ENCODE data around the gene FHIT. TPM values are rescaled to one million over a fixed set of nuclear protein-coding genes. Genes with fewer than 3 reads are reported as not detected.

Gene FHIT
- total and polyA plus RNA-seq, 10 of the 15 experiments (the other 5 are each of a cell fraction or from before 2014, with no cell fraction given), result 4.2 to 14.9 (median 9.4) TPM

DNA sequence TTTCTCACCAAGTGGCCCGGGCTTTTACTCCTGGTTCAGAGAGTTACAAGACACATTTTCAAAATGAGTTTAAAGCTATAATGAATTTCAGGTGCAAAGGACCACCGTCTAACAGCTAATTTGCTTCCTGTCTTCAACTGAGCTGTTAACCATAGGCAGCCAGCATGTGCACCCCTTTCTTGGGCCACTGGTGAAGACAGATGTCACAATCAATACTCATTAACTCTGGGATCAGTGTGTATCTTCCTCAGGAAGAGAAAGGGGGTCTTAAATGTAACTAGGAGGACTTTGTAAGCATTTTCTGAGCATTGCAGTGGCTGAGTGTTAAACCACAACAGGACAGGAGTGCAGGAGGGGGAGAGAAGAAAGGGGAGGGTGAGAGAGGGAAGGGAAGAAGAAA, 1450.8 kb downstream of the FHIT start (continued):
- no peak for TF ChIP-seq KAT2A (conservative IDR thresholded peaks at IDR 0.05; ENCODE audit: control insufficient read depth, low read depth, low read length)
- TF ChIP-seq SUZ12 (IDR thresholded peaks at IDR 0.05; ENCODE audit: unreplicated experiment), result no peak
- no peak for TF ChIP-seq STAT3 (IDR thresholded peaks at IDR 0.05; ENCODE audit: low read depth, low read length)

DNA sequence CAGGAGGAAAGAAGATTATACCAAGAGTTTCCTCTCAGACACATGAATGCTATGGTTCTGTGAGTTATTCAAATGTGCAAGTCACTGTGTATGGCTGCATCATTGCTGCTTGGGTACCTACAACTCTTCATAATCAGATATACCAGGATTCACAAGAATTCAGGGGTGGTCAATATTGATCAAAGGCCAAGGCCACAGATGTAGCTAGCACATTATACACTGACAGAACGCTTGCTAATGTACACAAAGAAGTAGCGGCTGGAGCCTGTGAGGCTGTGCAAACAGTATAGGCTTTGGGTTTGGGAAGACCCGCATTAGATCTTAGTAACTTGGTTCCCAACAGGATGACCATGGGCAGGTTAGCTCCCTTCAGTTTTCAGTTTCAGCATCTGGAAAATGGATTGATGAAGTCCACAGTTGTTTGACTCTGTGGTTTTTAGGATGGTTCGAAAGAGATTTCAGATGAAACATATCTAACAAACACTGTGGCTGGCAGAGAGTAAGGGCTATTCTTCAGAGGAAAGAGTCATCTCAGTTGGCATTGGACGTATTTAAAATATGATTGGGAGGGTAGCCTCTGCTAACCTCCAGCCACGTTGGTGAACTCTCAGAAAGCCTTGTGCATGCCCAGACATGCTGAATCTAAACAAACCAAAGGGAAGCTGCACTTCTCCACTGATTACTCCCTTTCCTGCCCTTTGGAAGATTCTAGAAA, 1452.7 kb downstream of the FHIT start:
- Histone ChIP-seq H2AFZ (ENCODE audit: control insufficient read depth, low read depth, low read length) (no peak overlapping the region), H3K36me3 (ENCODE audit: control insufficient read depth in 2 of 2, insufficient read depth in 2 of 2, low read length in 1 of 2) (no peaks in the 10 kb centered on the region), H3K27ac (ENCODE audit: control insufficient read depth, insufficient read depth) (no peak overlapping the region), H3K79me2 (ENCODE audit: control insufficient read depth, insufficient read depth, low read length) (no peaks in the 10 kb centered on the region), H3K4me1 (ENCODE audit: control insufficient read depth, insufficient read depth, low read length) (no peaks in the 10 kb centered on the region), H3K4me2 (ENCODE audit: control insufficient read depth, insufficient read depth) (no peak overlapping the region), H3K4me3 (no peak overlapping the region), H3K9ac (ENCODE audit: control insufficient read depth, insufficient read depth, low read length) (no peak overlapping the region), H3K27me3 (replicated peaks in 1 of 2; ENCODE audit: control insufficient read depth in 2 of 2, insufficient read depth in 2 of 2, low read length in 1 of 2) (no peaks in the 10 kb centered on the region), H3K9me3 (replicated peaks; ENCODE audit: control insufficient read depth, insufficient read depth, low read length) (no peaks in the 10 kb centered on the region), H4K20me1 (ENCODE audit: control insufficient read depth, insufficient read depth) (no peaks in the 10 kb centered on the region)
- in situ Hi-C loops (cut with MboI) (no loop called here), intact Hi-C loops (cut with micrococcal nuclease; ENCODE audit: unreplicated experiment) (no loop called here)
- RAD21 ChIA-PET (ENCODE audit: unreplicated experiment), result interaction anchor here (1.0 kb wide), 1 partner anchor 11 kb away, joined by 3 read pairs; no protein-coding TSS in a partner anchor
- DNase-seq (ENCODE audit: low read depth, low spot score) (no peak), FAIRE-seq (peak; percentile 61), ATAC-seq (no peak)
- POLR2A ChIA-PET, result no interaction called here
- WGBS (ENCODE audit: insufficient coverage, insufficient replicate concordance, low lambda C conversion rate, missing lambda C conversion rate), result 35% methylated on average over 6 of the region's 6 CpGs
- CTCF ChIA-PET, result no interaction called here
- no TSS peak for BruUV-seq (replicated peaks)
- SMC1A ChIA-PET (ENCODE audit: uncharacterized antibody, unreplicated experiment), result interaction anchor here (0.8 kb wide), 1 partner anchor 485 kb away, joined by 3 read pairs; no protein-coding TSS in a partner anchor
- TF ChIP-seq ZZZ3 (IDR thresholded peaks at IDR 0.05; ENCODE audit: control insufficient read depth, insufficient read length, low read depth) (no peak), NR2C2 (IDR thresholded peaks at IDR 0.05; ENCODE audit: borderline replicate concordance, control insufficient read depth, insufficient read length, low read depth) (no peak), CEBPB (IDR thresholded peaks at IDR 0.05; ENCODE audit: borderline replicate concordance in 1 of 2, low read depth in 2 of 2, low read length in 2 of 2) (no peak), FOXM1 (IDR thresholded peaks at IDR 0.05; ENCODE audit: low read depth, low read length) (no peak), SRF (IDR thresholded peaks at IDR 0.05; ENCODE audit: low read depth in 2 of 2, low read length in 2 of 2) (no peak), KAT2A (conservative IDR thresholded peaks at IDR 0.05; ENCODE audit: control insufficient read depth, low read depth, low read length) (no peak), TBL1XR1 (IDR thresholded peaks at IDR 0.05; ENCODE audit: low read depth, low read length) (no peak), ZNF24 (IDR thresholded peaks at IDR 0.05) (no peak), TCF12 (IDR thresholded peaks at IDR 0.05; ENCODE audit: low read depth, low read length) (no peak)
- TF ChIP-seq, protein P1, sequence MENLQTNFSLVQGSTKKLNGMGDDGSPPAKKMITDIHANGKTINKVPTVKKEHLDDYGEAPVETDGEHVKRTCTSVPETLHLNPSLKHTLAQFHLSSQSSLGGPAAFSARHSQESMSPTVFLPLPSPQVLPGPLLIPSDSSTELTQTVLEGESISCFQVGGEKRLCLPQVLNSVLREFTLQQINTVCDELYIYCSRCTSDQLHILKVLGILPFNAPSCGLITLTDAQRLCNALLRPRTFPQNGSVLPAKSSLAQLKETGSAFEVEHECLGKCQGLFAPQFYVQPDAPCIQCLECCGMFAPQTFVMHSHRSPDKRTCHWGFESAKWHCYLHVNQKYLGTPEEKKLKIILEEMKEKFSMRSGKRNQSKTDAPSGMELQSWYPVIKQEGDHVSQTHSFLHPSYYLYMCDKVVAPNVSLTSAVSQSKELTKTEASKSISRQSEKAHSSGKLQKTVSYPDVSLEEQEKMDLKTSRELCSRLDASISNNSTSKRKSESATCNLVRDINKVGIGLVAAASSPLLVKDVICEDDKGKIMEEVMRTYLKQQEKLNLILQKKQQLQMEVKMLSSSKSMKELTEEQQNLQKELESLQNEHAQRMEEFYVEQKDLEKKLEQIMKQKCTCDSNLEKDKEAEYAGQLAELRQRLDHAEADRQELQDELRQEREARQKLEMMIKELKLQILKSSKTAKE (IDR thresholded peaks at IDR 0.05; ENCODE audit: low read depth, poor library complexity, severe bottlenecking), result no peak
- TF ChIP-seq, protein P2, sequence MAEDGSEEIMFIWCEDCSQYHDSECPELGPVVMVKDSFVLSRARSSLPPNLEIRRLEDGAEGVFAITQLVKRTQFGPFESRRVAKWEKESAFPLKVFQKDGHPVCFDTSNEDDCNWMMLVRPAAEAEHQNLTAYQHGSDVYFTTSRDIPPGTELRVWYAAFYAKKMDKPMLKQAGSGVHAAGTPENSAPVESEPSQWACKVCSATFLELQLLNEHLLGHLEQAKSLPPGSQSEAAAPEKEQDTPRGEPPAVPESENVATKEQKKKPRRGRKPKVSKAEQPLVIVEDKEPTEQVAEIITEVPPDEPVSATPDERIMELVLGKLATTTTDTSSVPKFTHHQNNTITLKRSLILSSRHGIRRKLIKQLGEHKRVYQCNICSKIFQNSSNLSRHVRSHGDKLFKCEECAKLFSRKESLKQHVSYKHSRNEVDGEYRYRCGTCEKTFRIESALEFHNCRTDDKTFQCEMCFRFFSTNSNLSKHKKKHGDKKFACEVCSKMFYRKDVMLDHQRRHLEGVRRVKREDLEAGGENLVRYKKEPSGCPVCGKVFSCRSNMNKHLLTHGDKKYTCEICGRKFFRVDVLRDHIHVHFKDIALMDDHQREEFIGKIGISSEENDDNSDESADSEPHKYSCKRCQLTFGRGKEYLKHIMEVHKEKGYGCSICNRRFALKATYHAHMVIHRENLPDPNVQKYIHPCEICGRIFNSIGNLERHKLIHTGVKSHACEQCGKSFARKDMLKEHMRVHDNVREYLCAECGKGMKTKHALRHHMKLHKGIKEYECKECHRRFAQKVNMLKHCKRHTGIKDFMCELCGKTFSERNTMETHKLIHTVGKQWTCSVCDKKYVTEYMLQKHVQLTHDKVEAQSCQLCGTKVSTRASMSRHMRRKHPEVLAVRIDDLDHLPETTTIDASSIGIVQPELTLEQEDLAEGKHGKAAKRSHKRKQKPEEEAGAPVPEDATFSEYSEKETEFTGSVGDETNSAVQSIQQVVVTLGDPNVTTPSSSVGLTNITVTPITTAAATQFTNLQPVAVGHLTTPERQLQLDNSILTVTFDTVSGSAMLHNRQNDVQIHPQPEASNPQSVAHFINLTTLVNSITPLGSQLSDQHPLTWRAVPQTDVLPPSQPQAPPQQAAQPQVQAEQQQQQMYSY (CRISPR knock-in tag; IDR thresholded peaks at IDR 0.05), result no peak
- TF ChIP-seq, protein P3, sequence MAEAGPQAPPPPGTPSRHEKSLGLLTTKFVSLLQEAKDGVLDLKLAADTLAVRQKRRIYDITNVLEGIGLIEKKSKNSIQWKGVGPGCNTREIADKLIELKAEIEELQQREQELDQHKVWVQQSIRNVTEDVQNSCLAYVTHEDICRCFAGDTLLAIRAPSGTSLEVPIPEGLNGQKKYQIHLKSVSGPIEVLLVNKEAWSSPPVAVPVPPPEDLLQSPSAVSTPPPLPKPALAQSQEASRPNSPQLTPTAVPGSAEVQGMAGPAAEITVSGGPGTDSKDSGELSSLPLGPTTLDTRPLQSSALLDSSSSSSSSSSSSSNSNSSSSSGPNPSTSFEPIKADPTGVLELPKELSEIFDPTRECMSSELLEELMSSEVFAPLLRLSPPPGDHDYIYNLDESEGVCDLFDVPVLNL (IDR thresholded peaks at IDR 0.05; ENCODE audit: low read depth, low read length), result no peak
